NCI-H1436 treated with DMSO at 0.1 percent for 48 hours (cell line): ENCODE data around the gene MEA1.

Source experiments
- DNase-seq: peaks from one replicate; lab custom pipeline; 2025; lab: John Stamatoyannopoulos, UW

Gene MEA1

GRCh38 chr6:42970871-42971612 lies 42.7 kb downstream of the MEA1 start:
- no peak for DNase-seq

DNA sequence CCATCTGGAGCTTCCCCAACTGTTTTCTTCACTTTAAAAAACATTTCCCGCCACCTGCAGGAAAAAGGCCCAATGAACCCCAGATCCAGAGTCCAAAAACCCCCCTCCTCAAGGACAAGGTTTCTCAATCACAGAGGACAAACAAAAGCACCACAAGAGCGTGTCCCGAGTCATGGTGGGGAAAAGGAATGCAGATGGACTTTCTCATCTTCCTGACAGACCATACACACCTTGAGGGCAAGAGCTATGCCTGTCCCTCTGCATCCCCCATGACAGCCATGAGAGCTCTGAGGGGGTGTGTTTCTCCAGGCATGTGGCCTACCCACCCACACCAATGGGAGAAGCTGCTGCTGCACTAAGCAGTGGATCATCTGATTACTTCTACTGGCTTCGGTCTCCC lies 43.8 kb downstream of the MEA1 start:
- no peak for DNase-seq

DNA sequence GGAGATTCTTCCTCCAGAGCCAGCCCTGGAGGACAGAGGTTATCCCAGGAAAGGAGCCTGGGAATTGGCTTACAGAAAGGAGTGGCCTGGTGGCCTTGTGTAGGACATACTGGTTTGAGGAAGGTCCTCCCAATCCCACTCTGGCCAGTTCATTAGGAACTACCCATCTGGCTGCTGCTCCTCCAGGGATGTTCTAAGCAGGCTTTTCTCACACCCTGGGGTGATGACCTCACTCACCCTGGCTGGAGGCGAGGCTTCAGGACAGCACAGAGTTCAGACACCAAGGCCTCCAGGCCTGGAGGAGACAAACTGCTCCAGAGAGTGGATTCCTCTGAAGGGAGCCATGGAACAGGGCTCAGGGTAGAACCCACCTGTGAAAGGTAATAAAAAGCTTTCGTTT lies 44.3 kb downstream of the MEA1 start:
- no peak for DNase-seq

DNA sequence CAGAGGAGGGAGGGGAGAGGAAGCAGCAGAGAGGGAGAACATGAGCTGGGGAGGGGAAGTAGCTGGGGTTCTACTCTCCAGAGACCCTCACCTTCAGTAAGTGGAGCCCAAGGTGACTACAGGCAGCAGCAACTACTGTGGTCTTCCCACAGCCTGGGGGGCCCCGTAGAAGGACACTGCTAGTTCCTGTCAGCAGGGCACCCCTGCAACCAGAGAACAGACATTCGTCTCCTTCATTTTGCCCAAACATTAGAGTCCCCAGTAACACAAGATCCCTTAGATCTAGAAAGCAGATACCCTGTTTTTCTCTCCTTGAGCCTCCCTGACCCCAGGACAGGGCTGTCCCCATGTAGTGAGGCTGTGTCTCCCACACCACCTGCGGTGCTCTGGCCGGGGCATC lies 45.0 kb downstream of the MEA1 start:
- no peak for DNase-seq

GRCh38 chr6:42968126-42968701 lies 45.5 kb downstream of the MEA1 start:
- no peak for DNase-seq

DNA sequence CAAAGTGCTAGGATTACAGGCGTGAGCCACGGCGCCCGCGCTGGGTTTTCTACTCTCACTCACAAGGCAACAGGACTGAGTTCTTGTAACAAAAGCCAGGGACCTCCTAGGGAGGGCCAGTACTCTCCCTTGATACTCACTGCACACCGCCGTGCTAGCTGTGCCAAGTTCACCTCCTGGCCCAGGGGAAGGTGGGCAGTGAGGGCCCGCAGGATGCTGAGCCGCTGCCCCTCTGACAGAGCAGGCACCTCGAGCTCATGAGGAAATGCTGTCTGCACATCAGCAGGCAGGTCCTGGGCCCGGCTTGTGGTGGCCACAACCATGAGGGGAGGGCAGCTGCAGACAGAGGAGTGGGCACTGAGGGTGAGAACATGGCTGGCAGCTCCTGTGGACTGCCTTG lies 46.5 kb downstream of the MEA1 start:
- DNase-seq = no peak

- DNase-seq = no peak
Observed at GRCh38 chr6:42966571-42966970, 47.2 kb downstream of the MEA1 start.

GRCh38 chr6:42963855-42964605 lies 49.7 kb downstream of the MEA1 start:
- DNase-seq = no peak

DNA sequence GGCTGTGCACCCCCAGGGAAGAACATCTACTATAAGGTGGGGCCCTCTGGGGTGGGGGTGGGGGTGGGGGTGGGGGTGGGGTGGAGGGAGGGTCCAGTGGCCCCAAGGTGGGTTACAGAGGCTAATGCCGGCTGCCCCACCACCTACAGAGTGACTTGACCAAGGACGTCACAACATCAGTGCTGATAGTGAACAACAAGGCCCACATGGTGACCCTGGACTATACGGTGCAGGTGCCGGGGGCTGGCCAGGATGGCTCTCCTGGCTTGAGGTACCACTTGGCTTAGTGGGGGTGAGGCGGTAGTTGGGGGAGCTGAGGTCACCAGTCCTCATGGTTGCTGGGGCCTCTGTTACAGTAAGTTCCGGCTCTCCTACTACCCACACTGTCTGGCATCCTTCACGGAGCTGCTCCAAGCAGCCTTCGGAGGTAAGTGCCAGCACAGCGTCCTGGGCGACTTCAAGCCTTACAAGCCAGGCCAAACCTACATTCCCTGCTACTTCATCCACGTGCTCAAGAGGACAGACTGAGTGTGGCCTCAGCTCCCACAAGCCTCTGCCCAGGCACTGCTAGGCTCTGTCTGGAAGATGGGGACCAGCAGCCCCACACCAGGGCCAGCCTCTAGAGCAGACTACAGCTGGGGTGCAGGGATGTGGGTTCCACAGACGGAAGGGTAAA lies 50.4 kb downstream of the MEA1 start:
- DNase-seq = no peak

DNA sequence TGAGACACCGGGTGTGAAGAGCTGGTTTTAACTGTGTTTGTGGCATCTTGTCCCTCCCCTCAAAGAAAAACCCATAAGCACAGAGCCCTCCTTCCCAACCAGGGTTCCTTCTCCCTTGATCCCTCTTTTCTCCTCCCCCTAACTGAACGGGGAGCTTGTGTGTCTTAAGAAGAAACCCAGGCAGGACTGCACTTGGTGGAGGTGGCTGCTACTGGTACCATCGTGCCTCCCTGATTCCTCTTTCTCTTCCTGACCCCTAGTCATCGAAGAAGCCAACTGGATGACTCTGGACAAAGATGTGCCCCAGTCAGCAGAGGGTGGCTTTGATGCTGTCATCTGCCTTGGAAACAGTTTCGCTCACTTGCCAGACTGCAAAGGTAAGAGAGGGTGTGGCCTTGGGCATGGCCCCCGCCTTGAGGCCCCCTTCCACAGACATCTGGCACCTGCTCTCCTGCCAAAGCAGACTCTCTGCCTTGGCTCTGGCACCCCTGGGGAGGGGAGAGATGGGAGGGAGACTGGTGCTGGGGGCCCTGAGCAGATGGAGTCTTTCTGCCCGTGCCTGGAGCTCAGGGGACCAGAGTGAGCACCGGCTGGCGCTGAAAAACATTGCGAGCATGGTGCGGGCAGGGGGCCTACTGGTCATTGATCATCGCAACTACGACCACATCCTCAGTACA lies 51.1 kb downstream of the MEA1 start:
- DNase-seq = no peak

DNA sequence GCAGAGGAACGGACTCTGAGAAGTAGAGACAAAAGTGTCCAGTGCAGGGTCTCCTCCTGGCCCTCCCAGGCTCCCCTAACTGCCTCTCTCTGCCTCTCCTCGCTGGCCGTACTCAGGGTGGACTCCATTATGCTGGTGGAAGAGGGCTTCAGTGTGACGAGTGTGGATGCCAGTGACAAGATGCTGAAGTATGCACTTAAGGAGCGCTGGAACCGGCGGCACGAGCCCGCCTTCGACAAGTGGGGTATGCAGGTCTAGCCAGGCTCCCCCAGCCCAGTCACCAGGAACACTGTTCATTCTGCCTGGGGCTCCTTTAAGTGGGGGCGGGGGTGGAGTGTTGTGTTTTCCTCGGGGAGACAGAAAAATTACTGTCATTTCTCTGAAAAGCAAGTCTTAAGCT lies 51.6 kb downstream of the MEA1 start:
- DNase-seq = no peak
